ENCODE data around the gene CLMP. TPM values are rescaled to one million over a fixed set of nuclear protein-coding genes. Genes with fewer than 3 reads are reported as not detected.

The CLMP gene
- total RNA-seq, 3 donors from 2014 or later = 4.7 to 84.9 (median 11.0) TPM

DNA sequence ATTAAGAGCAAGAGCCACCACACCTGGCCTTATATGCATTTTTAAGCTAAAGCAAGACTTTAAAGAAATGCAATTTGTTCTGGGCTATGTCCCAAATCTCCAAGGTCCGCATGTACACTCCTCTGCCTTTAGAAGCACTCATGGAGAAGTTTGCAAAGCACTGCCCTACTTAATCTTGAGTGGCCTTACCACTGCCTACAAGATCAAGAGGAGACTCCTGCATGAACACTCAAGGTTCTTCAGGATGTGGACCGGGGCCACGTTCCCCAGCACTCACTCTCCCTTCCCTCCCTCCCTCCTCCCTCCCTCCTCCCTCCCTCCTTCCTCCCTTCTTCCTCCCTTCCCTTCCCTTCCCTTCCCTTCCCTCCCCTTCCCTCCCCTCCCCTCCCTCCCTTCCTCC is 69.9 kb downstream of the CLMP start:
- DNase-seq = no peak
- TF ChIP-seq, protein P1, sequence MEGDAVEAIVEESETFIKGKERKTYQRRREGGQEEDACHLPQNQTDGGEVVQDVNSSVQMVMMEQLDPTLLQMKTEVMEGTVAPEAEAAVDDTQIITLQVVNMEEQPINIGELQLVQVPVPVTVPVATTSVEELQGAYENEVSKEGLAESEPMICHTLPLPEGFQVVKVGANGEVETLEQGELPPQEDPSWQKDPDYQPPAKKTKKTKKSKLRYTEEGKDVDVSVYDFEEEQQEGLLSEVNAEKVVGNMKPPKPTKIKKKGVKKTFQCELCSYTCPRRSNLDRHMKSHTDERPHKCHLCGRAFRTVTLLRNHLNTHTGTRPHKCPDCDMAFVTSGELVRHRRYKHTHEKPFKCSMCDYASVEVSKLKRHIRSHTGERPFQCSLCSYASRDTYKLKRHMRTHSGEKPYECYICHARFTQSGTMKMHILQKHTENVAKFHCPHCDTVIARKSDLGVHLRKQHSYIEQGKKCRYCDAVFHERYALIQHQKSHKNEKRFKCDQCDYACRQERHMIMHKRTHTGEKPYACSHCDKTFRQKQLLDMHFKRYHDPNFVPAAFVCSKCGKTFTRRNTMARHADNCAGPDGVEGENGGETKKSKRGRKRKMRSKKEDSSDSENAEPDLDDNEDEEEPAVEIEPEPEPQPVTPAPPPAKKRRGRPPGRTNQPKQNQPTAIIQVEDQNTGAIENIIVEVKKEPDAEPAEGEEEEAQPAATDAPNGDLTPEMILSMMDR (IDR thresholded peaks at IDR 0.05) = no peak
- Histone ChIP-seq H3K4me1 (ENCODE audit: low read depth) (peaks cover 3% of the 10 kb centered on the region), H3K36me3 (ENCODE audit: low read depth) (no peaks in the 10 kb centered on the region), H3K4me3 (no peak overlapping the region), H3K9me3 (no peaks in the 10 kb centered on the region)
- ATAC-seq = no peak
- intact Hi-C loops (cut with DNase I, micrococcal nuclease) = no loop called here

DNA sequence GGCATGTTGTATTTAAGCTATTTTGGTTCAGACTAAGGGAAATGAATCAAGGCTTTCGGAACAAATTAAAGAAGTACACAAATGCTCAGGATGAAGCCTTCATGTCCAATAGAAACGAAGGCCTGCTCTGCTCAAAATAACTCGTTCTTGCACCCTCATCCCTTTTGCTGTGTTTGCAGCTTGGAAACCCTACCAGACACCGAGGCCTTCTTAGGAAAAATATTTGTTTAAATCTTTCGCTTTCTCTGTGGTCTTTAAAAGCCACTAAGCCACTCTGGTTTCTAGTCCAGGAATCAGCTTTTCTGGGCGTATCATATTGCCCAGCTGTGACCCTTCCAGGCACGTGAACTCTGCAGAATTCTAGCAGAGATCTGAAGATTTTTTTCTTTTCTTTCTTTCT is 72.2 kb downstream of the CLMP start:
- Histone ChIP-seq H3K4me1 (ENCODE audit: low read depth) (peaks cover 3% of the 10 kb centered on the region), H3K36me3 (ENCODE audit: low read depth) (no peaks in the 10 kb centered on the region), H3K4me3 (no peak overlapping the region), H3K9me3 (no peaks in the 10 kb centered on the region)
- intact Hi-C loops (cut with DNase I, micrococcal nuclease) = no loop called here
- ATAC-seq (peak; percentile 9), DNase-seq (peak in 1 of 3 donors; percentile 24)
- TF ChIP-seq, protein P1 (IDR thresholded peaks at IDR 0.05) = no peak

DNA sequence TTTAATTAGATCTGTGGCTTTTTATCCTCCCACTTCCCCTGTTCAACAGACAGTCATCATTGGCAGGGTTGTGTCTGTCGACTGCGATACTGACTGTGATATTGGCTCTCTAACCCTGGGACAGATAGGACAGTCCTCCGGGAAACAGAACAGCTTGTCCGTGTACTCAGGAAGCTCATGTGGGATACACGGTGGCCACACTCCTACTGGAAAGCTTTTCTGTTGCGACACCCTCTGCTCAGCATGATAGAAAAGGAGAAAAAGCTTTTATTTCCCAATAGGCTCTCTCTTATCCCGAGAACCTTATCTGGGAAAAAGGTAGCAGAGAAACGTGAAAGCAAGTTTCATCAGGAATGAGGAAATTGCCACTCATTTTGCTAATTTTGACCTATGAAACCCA is 72.7 kb downstream of the CLMP start:
- ATAC-seq (peak; percentile 43), DNase-seq (no peak)
- H3K4me3 ChIP-seq = no peak overlapping the region
- intact Hi-C loops (cut with DNase I, micrococcal nuclease) = no loop called here
- no peaks in the 10 kb centered on the region for H3K9me3 ChIP-seq
- peaks cover 3% of the 10 kb centered on the region for H3K4me1 ChIP-seq (ENCODE audit: low read depth)
- TF ChIP-seq, protein P1 (IDR thresholded peaks at IDR 0.05) = no peak
- H3K36me3 ChIP-seq (ENCODE audit: low read depth) = no peaks in the 10 kb centered on the region

DNA sequence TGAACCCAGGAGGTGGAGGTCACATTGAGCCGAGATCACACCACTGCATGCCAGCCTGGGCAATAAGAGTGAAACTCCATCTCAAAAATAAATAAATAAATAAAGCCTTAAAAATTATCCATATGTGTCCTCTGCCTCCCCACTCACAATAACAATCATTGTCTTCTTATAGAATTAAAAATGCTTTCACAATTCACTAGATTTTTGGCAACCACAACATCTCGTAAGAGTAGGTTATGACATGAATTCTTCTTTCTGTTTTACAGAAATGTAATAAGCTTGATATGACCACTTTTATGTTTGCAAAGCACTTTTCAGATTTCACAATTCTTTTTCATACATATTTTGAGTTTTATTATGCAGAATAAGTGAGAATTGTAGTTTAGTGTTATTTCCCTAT is 78.6 kb downstream of the CLMP start:
- H3K36me3 ChIP-seq (ENCODE audit: low read depth) = no peaks in the 10 kb centered on the region
- intact Hi-C loops (cut with DNase I, micrococcal nuclease) = loop anchor here in 1 of 2 donors (10.0 kb wide), 1 partner anchor 48 kb away; no protein-coding TSS in a partner anchor
- ATAC-seq (no peak), DNase-seq (no peak)
- H3K4me3 ChIP-seq = no peak overlapping the region
- H3K9me3 ChIP-seq = peaks cover 4% of the 10 kb centered on the region
- TF ChIP-seq, protein P1 (IDR thresholded peaks at IDR 0.05) = no peak
- H3K4me1 ChIP-seq (ENCODE audit: low read depth) = peaks cover 4% of the 10 kb centered on the region

DNA sequence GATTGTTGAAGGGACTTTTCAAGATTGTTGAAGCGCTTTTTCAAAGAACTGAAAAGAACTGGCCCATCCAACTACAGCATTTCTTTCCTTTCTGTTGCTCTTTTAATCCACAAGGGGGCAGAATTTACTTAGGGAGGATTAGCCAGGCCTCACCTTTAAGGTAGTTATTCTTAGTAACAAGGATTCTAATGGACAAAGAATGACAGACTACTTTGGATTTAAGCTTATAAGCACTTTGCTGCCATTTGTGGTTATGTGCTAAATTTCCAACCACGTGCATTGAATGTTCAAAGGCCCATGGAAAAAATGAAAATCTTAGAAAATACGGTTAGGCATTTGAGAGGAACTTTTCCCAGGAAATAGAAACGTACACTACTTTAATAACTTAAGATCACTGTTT is 83.6 kb downstream of the CLMP start:
- DNase-seq (no peak), ATAC-seq (peak; percentile 62)
- intact Hi-C loops (cut with DNase I, micrococcal nuclease) = loop anchor here (2.0 to 10.0 kb wide), 2 partner anchors 53 to 135 kb away; no protein-coding TSS in a partner anchor
- TF ChIP-seq, protein P1 (IDR thresholded peaks at IDR 0.05) = peak; percentile 48
- Histone ChIP-seq H3K36me3 (ENCODE audit: low read depth) (no peaks in the 10 kb centered on the region), H3K4me1 (ENCODE audit: low read depth) (peaks cover 4% of the 10 kb centered on the region), H3K9me3 (peaks cover 4% of the 10 kb centered on the region), H3K4me3 (no peak overlapping the region)

DNA sequence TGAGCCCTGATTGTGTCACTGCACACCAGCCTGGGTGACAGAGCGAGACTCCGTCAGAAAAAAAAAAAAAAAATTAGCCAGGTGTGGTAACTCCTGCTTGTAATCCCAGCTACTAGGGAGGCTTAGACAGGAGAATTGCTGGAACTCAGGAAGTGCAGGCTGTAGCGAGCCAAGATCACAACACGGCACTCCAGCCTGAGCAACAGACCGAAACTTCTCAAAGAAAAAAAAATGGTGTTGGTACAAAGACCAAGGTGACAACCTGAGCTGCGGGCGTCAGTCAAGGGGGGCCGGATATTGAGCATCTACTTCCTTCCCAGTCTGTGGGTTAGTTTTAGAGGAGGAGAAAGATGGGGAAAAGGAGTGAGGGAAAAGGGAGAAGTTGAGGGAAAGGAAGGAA is 84.7 kb downstream of the CLMP start:
- no peaks in the 10 kb centered on the region for H3K9me3 ChIP-seq
- DNase-seq (no peak), ATAC-seq (no peak)
- intact Hi-C loops (cut with DNase I, micrococcal nuclease) = loop anchor here (2.0 to 10.0 kb wide), 2 partner anchors 54 to 136 kb away; no protein-coding TSS in a partner anchor
- H3K4me3 ChIP-seq = no peak overlapping the region
- TF ChIP-seq, protein P1 (IDR thresholded peaks at IDR 0.05) = no peak
- H3K36me3 ChIP-seq (ENCODE audit: low read depth) = no peaks in the 10 kb centered on the region
- H3K4me1 ChIP-seq (ENCODE audit: low read depth) = peaks cover 4% of the 10 kb centered on the region

All from mucosa of descending colon (tissue), 3 donors.